ENCODE results near the gene PADI4. TPM values are rescaled to one million over a fixed set of nuclear protein-coding genes. Genes with fewer than 3 reads are reported as not detected.
"Not testable (repeated sequence)": the region's sequence is repeated elsewhere in the genome, so short reads cannot be mapped to it uniquely, and the experiment has no call there.

The PADI4 gene
- total RNA-seq, 1 donor from 2014 or later, result 2.7 TPM

DNA sequence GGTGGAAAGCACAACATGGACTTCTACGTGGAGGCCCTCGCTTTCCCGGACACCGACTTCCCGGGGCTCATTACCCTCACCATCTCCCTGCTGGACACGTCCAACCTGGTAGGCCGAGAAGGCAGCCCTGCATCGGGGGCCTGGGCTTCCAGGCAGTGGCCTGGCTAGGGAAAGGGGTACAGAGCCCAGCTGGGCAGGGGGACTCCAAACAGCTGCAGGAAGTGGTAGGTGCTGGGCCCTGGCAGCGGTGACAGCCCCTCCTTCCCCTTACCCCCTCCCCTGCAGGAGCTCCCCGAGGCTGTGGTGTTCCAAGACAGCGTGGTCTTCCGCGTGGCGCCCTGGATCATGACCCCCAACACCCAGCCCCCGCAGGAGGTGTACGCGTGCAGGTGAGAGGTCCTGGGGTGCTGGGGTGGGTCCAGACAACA lies 34.0 kb downstream of the PADI4 start:
- intact Hi-C loops (cut with DNase I), result no loop called here
- no peak for DNase-seq (ENCODE audit: low spot score)

DNA sequence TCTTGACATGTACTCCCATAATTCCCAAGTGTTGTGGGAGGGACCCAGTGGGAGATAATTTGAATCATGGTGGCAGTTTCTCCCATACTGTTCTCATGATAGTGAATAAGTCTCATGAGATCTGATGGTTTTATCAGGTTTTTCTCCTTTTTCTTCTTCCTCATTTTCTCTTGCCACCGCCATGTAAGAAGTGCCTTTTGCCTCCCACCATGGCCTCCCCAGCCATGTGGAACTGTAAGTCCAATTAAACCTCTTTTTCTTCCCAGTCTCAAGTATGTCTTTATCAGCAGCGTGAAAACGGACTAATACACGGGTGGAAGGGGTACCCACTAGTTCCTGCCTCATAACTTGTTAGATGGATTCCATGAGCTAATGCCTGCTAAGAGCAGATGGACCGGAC lies 37.5 kb downstream of the PADI4 start:
- intact Hi-C loops (cut with DNase I); DNase-seq (ENCODE audit: low spot score): not testable (repeated sequence)

DNA sequence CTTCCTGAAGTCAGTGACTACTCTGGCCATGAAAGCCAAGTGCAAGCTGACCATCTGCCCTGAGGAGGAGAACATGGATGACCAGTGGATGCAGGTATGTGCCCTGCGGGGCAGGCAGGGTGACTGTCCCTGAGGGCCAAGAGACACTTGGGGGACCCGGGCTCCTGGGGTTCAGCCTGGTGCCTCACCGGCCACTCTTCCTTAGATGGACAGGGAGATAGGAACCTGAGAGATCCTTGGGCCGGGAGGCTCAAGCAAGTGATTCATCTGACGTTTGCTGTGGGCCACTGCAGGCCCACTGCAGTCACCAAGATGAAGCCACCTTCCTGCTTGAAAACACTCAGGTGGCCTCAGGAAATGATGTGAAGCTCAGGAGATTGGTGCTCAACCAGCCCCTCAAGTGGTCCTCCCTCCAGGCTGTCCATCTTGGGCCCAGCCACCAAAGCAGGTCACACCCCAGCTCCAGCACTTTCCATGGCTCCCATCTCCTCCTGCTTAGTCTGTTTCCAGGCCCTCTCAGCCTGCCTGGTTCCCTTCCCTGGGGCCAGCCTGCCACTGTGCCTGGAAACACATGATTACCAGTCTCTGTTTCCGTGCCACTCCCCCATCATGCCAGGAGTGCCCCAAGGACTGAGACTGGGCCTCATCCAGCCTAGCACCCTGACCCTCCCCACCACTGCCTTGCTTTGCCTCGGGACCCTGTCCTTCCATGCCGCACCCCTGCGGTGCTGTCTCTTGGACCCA lies 38.2 kb downstream of the PADI4 start:
- DNase-seq (ENCODE audit: low spot score), result no peak
- intact Hi-C loops (cut with DNase I), result no loop called here

DNA sequence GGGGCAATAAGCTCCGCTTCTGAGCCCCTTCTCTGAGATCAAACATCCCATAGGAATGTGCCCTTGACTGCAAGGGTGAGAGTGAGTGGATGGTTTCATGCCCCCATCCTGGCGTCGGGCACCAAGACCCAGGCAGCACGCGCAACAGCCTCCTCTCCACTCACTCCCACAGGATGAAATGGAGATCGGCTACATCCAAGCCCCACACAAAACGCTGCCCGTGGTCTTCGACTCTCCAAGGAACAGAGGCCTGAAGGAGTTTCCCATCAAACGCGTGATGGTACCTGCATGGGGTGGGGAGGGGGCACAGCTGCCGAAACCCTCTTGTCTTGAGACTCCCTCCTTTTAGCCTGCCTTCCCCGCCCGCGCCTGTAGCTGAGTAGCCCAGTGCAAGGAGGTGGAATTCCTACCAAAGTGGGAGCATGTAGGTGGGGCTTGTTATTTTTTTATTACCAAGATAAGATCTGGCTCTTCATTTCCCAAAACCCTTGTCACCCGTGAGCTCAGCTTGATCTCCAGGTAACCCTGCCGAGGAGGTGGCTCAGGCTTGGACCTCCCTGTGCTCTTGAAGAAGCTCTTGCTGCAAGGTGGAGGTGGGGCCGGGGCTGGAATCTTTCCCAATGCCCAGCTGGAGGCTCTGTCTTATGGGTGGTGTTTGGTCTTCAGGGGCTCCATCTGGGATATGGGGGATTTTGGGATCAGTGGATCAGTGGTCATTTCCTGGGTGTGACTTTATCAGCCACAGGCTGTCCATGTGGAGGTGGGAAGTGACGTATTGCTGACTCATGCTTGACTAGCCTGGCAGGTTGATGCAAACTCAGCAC lies 40.0 kb downstream of the PADI4 start:
- DNase-seq (ENCODE audit: low spot score), result no peak
- intact Hi-C loops (cut with DNase I), result no loop called here

DNA sequence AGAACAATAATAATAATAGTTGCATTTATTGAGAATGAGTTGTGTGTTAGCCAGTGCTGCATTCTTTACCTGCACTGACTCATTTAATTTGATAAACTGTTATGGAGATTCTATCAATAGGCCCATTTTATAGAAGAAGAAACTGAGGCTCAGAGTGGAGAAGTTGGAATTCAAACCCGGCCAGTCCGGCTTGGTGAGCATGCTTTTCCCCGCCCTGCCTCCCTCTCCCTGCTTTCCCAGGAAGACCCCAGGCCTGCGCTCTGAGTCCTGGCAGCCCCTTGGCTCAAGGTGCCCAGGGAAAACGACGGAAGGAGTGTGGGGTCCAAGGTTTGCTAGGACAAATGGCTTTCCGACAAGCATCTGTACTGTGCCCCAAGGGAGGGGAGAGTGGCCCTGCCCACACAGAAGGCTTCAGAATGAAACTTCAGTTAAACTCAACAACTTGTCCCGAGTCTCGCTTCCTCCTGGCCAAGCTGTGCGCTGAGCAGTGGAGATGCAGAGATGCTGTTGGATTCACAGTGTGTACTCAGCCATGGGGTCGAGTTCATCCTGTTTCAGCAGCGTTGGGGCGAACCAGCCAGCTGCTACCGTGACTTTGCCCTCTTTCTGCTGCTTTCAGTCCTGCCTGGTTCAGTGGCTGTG lies 40.7 kb downstream of the PADI4 start:
- intact Hi-C loops (cut with DNase I), result no loop called here

DNA sequence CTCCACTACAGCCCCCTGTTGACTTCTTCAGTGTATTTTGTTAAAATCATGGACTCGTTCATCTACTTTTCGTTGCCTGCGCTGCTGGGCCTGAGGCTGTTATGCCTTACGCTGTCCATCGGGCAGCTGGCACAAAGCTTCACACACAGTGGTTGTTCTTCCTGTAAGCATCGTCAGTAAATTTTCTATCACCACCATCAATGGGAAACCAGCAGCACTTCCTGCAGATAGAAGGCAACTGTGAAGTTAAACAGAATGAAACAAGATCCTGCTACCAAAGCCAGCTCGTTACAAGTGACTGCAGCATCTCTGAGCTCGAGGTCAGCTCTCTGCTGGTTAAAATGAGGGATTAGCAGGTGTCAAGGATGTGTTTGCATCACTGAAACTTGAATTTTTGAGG lies 42.1 kb downstream of the PADI4 start:
- no peak for DNase-seq (ENCODE audit: low spot score)
- intact Hi-C loops (cut with DNase I), result no loop called here

More for the DNA sequence above, 40.7 kb downstream of the PADI4 start:
- no peak for DNase-seq (ENCODE audit: low spot score)

DNA sequence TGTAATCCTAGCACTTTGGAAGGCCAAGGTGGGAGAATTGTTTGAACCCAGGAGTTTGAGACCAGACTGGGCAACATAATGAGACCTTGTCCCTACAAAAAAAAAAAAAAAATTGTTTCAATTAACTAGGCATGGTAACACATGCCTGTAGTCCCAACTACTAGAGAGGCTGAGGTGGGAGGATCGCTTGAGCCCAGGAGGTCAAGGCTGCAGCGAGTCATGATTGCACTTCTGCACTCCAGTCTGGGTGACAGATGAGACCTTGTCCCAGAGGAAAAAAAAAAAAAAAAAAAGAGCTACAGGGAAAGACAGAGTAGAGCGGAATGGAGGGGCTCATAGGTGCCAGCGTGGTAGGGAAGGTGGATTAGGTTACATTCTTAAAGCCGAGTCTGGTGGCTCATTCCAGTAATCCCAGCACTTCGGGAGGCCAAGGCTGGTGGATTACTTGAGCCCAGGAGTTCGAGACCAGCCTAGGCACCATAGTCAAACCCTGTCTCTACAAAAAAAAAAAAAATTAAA lies 43.0 kb downstream of the PADI4 start:
- intact Hi-C loops (cut with DNase I), result no loop called here
- DNase-seq (ENCODE audit: low spot score), result no peak

DNA sequence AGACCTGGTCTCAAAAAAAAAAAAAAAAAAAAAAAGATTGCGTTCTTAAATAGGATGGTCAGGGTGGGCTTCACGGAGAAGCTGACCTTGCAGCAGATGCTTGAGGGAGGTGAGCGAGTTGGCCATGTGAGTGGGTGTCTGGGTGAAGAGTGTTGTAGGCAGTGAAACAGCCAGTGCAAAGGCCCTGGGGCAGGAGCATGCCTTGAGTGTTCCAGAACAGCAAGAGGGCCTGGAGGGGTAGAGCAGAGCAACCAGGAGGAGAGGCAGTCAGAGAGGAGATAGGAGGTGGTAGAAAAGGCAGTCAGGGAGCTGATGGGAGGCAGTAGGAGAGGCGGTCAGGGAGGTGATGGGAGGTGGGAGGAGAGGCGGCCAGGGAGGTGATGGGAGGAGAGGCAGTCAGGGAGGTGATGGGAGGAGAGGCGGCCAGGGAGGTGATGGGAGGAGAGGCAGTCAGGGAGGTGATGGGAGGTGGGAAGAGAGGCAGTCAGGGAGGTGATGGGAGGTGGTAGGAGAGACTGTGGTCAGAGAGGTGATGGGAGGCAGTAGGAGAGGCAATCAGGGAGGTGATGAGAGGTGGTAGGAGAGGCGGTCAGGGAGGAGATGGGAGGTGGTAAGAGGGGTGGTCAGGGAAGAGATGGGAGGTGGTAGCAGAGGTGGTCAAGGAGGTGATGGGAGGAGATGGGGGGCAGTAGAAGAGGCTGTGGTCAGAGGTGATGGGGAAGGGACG lies 43.8 kb downstream of the PADI4 start:
- intact Hi-C loops (cut with DNase I), result no loop called here
- DNase-seq (ENCODE audit: low spot score), result no peak

DNA sequence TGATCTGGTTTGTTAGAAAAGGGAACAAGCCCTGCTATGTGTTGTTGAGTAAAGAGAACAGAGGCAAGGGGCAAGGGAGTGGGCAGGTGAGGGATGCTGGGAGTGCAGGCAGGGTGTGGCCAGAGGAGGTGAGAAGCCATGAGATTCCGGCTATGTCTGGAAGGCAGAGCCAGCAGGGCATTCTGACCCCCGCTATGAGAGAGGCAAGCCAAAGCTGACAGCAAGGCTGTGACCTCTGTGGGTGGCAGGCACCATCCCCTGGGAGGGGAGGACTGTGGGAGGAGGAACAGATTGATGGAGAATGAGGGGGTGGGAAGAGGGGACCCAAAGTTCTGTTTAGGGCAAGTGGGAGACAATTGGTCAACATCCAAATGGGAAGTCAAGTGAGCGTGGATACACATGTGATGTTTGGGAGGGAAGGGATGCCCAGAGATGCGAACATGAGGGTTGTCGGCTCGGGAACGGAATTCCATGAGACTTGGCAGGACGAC lies 44.5 kb downstream of the PADI4 start:
- intact Hi-C loops (cut with DNase I), result no loop called here

DNA sequence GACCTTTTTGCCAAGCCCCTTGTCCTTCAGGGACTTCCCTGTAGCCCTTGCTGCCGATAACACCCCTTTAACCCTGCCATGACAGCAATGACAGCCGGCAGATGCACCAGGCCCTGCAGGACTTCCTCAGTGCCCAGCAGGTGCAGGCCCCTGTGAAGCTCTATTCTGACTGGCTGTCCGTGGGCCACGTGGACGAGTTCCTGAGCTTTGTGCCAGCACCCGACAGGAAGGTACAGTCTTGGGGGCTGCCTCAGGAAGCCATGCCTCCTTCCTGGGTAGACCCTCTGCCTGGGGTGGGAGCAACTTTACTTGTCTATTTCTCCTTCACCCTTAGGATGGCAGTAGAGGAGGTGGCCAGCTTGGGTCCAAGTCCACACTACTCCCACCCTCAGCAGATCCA lies 47.9 kb downstream of the PADI4 start:
- no peak for DNase-seq (ENCODE audit: low spot score)
- intact Hi-C loops (cut with DNase I), result no loop called here

More for the DNA sequence above, 44.5 kb downstream of the PADI4 start:
- DNase-seq (ENCODE audit: low spot score), result no peak

DNA sequence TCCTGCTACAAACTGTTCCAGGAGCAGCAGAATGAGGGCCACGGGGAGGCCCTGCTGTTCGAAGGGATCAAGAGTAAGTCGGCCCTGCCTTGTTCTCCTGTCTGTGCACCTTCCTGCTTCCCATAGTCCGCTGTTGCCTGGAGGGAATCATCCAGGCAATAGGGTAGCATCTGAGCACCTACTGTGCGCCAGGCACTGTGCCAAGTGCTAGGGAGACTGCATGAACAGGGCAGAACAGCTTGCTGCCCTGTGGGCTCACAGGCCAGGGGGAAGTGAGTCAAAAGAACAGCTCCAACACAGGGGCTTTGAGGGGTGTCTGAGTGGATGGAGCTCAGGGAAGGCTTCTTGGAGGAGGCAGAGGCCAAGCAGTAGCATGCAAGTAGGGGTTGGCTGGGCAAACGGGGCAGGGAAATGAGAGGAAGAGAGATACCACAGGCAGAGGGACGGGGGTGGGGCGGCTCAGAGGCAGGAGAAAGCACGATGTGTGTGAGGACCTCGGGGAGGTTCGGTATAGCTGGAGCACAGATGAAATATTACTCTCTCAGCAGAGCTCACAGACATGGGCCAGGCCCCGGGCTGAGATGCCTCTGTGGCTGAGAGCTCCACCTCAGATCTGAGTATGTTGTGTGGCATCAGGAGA lies 48.5 kb downstream of the PADI4 start:
- intact Hi-C loops (cut with DNase I), result no loop called here
- DNase-seq (ENCODE audit: low spot score), result no peak

DNA sequence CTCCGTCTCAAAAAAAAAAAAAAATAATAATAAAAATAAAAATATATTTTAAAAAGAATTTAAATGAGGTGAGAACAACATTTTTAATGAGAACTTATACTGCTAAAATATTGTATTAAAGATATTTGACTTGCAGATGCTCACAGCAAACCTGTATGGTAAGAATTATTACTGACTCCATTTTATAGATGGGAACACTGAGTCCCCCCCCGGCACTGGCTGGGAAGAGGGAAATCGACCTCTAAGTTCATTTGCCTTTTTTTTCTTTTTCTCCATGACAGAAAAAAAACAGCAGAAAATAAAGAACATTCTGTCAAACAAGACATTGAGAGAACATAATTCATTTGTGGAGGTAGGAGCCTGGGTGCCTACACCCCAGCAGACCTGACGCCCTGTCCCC lies 50.6 kb downstream of the PADI4 start:
- intact Hi-C loops (cut with DNase I), result no loop called here
- no peak for DNase-seq (ENCODE audit: low spot score)

DNA sequence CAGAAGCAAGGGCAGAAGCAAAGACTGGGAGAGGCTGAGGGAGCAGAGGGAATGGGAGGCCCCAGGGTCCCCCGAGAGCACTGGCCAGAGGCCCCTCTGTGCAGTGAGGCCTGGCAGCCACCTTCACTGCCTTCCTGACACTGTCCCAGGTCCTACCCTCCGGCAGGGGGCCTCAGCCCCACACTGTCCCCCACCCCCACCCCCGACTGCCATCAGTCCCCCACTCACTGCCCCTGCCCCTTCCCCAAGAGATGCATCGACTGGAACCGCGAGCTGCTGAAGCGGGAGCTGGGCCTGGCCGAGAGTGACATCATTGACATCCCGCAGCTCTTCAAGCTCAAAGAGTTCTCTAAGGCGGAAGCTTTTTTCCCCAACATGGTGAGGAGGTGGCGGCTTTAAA lies 51.0 kb downstream of the PADI4 start:
- intact Hi-C loops (cut with DNase I), result no loop called here

DNA sequence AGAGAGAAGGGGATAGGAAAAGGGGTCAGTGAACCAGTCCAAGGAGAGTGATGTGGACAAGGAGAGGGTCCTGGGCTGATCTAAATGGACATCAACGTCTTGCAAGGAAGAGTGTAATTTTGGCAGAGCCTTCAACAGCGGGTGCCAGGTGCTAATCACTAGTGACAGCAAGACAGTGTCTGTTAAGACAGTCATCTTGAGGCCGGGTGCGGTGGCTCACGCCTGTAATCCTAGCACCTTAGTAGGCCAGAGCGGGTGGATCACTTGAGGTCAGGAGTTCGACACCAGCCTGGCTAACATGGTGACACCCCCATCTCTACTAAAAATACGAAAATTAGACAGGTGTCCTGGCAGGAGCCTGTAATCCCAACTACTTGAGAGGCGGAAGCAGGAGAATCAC lies 51.8 kb downstream of the PADI4 start:
- intact Hi-C loops (cut with DNase I), result no loop called here
- DNase-seq (ENCODE audit: low spot score), result no peak

More for the DNA sequence above, 51.0 kb downstream of the PADI4 start:
- DNase-seq (ENCODE audit: low spot score), result no peak

DNA sequence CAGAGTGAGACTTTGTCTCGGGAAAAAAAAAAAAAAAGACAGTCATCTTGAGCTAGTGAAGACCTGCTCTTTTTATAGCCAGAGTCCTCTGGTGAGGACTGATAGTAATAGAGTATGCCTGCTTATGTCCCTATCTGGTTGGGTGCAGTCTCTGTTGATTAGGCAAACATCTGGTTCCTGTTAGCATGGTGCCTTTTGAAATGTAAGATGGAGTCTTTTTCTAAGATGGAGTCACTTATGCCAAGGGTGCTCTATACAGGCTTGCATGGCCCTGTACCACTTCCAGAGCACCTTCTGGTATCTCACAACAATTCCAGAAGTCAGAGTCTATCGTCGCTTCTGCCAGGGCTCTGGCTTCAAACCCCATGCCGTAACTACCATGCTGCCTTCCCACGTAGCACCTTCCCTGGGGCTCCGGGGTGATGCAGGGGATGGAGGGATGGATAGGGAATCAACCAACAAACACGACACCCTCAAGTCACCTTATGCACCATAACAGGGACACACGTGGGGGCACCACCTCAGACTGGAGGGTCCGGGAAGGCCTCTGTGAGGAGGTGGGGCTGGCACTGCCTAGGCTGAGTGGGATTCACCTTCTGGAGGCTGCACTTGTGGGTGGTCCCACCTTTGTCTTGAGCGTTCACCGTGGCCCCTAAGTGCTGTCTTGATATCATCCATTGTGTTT lies 52.4 kb downstream of the PADI4 start:
- intact Hi-C loops (cut with DNase I), result no loop called here

DNA sequence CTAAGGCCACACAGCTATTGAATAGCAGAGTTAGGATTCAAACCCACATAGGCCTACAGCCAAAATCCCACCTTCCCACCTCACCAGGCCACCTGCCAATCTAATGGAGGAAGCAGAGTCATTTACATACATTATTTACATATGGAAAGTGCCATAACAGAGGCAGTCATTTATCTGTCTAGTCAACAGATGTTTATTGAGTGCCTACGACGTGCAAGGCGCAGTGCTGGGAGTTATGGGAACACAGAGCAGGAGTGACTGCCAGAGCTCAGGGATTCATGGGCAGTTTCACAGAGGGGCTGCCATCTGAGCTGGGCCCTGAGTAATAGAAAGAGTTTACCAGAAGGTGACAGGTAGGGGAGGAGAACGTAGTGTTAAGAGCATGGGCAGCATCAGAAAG lies 53.7 kb downstream of the PADI4 start:
- DNase-seq (ENCODE audit: low spot score), result no peak
- intact Hi-C loops (cut with DNase I), result no loop called here

More for the DNA sequence above, 52.4 kb downstream of the PADI4 start:
- DNase-seq (ENCODE audit: low spot score), result no peak

DNA sequence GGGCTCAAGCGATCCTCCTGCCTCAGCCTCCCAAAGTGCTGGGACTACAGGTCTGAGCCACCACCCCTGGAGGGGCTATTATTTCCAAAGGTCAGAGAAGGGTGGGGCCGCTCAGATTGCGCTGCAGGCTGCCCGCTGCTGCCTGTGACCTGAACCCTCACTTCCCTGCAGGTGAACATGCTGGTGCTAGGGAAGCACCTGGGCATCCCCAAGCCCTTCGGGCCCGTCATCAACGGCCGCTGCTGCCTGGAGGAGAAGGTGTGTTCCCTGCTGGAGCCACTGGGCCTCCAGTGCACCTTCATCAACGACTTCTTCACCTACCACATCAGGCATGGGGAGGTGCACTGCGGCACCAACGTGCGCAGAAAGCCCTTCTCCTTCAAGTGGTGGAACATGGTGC lies 55.4 kb downstream of the PADI4 start:
- DNase-seq (ENCODE audit: low spot score), result no peak
- intact Hi-C loops (cut with DNase I), result no loop called here

DNA sequence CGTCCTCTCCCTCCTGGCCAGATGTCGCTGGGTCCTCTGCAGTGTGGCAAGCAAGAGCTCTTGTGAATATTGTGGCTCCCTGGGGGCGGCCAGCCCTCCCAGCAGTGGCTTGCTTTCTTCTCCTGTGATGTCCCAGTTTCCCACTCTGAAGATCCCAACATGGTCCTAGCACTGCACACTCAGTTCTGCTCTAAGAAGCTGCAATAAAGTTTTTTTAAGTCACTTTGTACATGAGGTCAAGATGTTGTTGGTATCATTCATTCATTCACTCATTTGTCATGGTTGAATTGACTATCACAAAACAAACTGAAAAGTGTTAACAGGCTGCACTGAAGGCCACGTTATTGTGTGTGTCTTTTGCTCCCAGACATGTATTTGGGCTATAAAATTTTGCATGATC lies 55.8 kb downstream of the PADI4 start:
- no peak for DNase-seq (ENCODE audit: low spot score)
- intact Hi-C loops (cut with DNase I), result no loop called here
